NCI-H1092 treated with DMSO at 0.1 percent for 48 hours (cell line): Measurements from ENCODE around the gene RAB5B.
"Not testable (repeated sequence)": the region's sequence is repeated elsewhere in the genome, so short reads cannot be mapped to it uniquely, and the experiment has no call there.

Experiments used
- DNase-seq: peaks from one replicate; lab custom pipeline; 2025; lab: John Stamatoyannopoulos, UW

RAB5B gene

GRCh38 chr12:55942055-55942454 lies 31.8 kb upstream of the RAB5B start:
- no peak for DNase-seq

GRCh38 chr12:55942577-55943136 lies 31.2 kb upstream of the RAB5B start:
- DNase-seq: no peak

- DNase-seq: no peak
These were observed 27.3 kb upstream of the RAB5B start for GRCh38 chr12:55946553-55946952.

GRCh38 chr12:55955344-55955743 lies 18.5 kb upstream of the RAB5B start:
- no peak for DNase-seq

- DNase-seq: no peak
These were observed 17.9 kb upstream of the RAB5B start for GRCh38 chr12:55955800-55956508.

- no peak for DNase-seq
These were observed 16.6 kb upstream of the RAB5B start for GRCh38 chr12:55957106-55957859.

- DNase-seq: no peak
These were observed 10.1 kb upstream of the RAB5B start for GRCh38 chr12:55963760-55964159.

GRCh38 chr12:55965240-55965639 lies 8.6 kb upstream of the RAB5B start:
- DNase-seq: no peak

GRCh38 chr12:55965941-55966407 lies 7.9 kb upstream of the RAB5B start, which contains the start of gene PMEL:
Gene PMEL (minus strand): TSS chr12:55966042. CDS start chr12:55966011, 31 bp downstream.
- no peak for DNase-seq

GRCh38 chr12:55966408-55967281 lies 7.2 kb upstream of the RAB5B start, which contains the start of gene CDK2:
Gene CDK2 (plus strand): TSS chr12:55966830. CDS start chr12:55967009, 179 bp downstream.
- peak; percentile 42 for DNase-seq

- DNase-seq: no peak
These were observed 4.5 kb upstream of the RAB5B start for GRCh38 chr12:55969356-55969755.

- DNase-seq: no peak
These were observed 3.1 kb upstream of the RAB5B start for GRCh38 chr12:55970775-55971174.

GRCh38 chr12:55972042-55972441 lies 1.8 kb upstream of the RAB5B start:
- DNase-seq: no peak

GRCh38 chr12:55972456-55972855 lies 1.4 kb upstream of the RAB5B start:
- DNase-seq: no peak

- no peak for DNase-seq
These were observed 823 bp upstream of the RAB5B start for GRCh38 chr12:55972911-55973598.

- no peak for DNase-seq
These were observed 441 bp downstream of the RAB5B start for GRCh38 chr12:55974308-55974730.

GRCh38 chr12:55978393-55978792 lies 4.5 kb downstream of the RAB5B start:
- DNase-seq: no peak

- DNase-seq: no peak
These were observed 5.2 kb downstream of the RAB5B start for GRCh38 chr12:55979069-55979468.

- DNase-seq: not testable (repeated sequence)
These were observed 8.0 kb downstream of the RAB5B start for GRCh38 chr12:55981882-55982281.

GRCh38 chr12:55982319-55982936 lies 8.6 kb downstream of the RAB5B start:
- no peak for DNase-seq
